Measurements from ENCODE around the gene TLCD2. TPM values are rescaled to one million over a fixed set of nuclear protein-coding genes. Genes with fewer than 3 reads are reported as not detected.

Gene TLCD2
- total and polyA plus RNA-seq, 2 of the 13 experiments (the other 11 are each of a cell fraction or from before 2014, with no cell fraction given), result 0.90 to 1.1 TPM

GRCh38 chr17:1716912-1717695 lies 6.9 kb upstream of the TLCD2 start (continued):
- TF ChIP-seq IRF2 (CRISPR knock-in tag; IDR thresholded peaks at IDR 0.05) (peak; percentile 28; the same call in 1 of the 2 replicates), ZNF441 (CRISPR knock-in tag; IDR thresholded peaks at IDR 0.05; ENCODE audit: borderline replicate concordance) (no peak), PITX1 (CRISPR knock-in tag; IDR thresholded peaks at IDR 0.05) (no peak; the same call in 1 of the 2 replicates), CBX2 (IDR thresholded peaks at IDR 0.05; ENCODE audit: low read depth, low read length) (no peak), CBX2 (CRISPR knock-in tag; IDR thresholded peaks at IDR 0.05; ENCODE audit: low read depth) (no peak), NR2F6 (IDR thresholded peaks at IDR 0.05) (peak; percentile 75), NR2F6 (CRISPR knock-in tag; IDR thresholded peaks at IDR 0.05) (peak; percentile 79), ZBTB21 (CRISPR knock-in tag; IDR thresholded peaks at IDR 0.05) (no peak; the same call in 1 of the 2 replicates), TP53 (CRISPR knock-in tag; conservative IDR thresholded peaks at IDR 0.05) (no peak), POLR2G (IDR thresholded peaks at IDR 0.05; ENCODE audit: low read depth, low read length) (peak; percentile 84), ZNF577 (CRISPR knock-in tag; IDR thresholded peaks at IDR 0.05; ENCODE audit: borderline replicate concordance, low read depth) (no peak), IRX3 (CRISPR knock-in tag; IDR thresholded peaks at IDR 0.05; ENCODE audit: borderline replicate concordance, low read depth) (no peak), FOXP1 (IDR thresholded peaks at IDR 0.05) (no peak), FOXP1 (CRISPR knock-in tag; IDR thresholded peaks at IDR 0.05) (no peak), TCF12 (IDR thresholded peaks at IDR 0.05) (no peak), TCF12 (CRISPR knock-in tag; IDR thresholded peaks at IDR 0.05) (no peak), ZNF775 (CRISPR knock-in tag; IDR thresholded peaks at IDR 0.05; ENCODE audit: borderline replicate concordance) (no peak), ZIK1 (CRISPR knock-in tag; IDR thresholded peaks at IDR 0.05; ENCODE audit: borderline replicate concordance, low read depth) (no peak), ZNF607 (CRISPR knock-in tag; IDR thresholded peaks at IDR 0.05; ENCODE audit: borderline replicate concordance) (no peak; the same call in 1 of the 2 replicates), DBP (CRISPR knock-in tag; IDR thresholded peaks at IDR 0.05; ENCODE audit: not compliant biosample characterization) (no peak), ZMYM4 (CRISPR knock-in tag; IDR thresholded peaks at IDR 0.05) (0 out of 2 replicates have a peak, but pooled peaks have one; percentile 6), ZNF790 (CRISPR knock-in tag; IDR thresholded peaks at IDR 0.05; ENCODE audit: borderline replicate concordance) (no peak; the same call in 1 of the 2 replicates)
- TF ChIP-seq, protein P1, sequence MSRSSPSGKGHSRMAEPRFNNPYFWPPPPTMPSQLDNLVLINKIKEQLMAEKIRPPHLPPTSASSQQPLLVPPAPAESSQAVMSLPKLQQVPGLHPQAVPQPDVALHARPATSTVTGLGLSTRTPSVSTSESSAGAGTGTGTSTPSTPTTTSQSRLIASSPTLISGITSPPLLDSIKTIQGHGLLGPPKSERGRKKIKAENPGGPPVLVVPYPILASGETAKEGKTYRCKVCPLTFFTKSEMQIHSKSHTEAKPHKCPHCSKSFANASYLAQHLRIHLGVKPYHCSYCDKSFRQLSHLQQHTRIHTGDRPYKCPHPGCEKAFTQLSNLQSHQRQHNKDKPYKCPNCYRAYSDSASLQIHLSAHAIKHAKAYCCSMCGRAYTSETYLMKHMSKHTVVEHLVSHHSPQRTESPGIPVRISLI (CRISPR knock-in tag; IDR thresholded peaks at IDR 0.05; ENCODE audit: borderline replicate concordance), result no peak
- TF ChIP-seq, protein P2, sequence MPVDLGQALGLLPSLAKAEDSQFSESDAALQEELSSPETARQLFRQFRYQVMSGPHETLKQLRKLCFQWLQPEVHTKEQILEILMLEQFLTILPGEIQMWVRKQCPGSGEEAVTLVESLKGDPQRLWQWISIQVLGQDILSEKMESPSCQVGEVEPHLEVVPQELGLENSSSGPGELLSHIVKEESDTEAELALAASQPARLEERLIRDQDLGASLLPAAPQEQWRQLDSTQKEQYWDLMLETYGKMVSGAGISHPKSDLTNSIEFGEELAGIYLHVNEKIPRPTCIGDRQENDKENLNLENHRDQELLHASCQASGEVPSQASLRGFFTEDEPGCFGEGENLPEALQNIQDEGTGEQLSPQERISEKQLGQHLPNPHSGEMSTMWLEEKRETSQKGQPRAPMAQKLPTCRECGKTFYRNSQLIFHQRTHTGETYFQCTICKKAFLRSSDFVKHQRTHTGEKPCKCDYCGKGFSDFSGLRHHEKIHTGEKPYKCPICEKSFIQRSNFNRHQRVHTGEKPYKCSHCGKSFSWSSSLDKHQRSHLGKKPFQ (CRISPR knock-in tag; IDR thresholded peaks at IDR 0.05; ENCODE audit: insufficient replicate concordance), result no peak
- TF ChIP-seq, protein P3, sequence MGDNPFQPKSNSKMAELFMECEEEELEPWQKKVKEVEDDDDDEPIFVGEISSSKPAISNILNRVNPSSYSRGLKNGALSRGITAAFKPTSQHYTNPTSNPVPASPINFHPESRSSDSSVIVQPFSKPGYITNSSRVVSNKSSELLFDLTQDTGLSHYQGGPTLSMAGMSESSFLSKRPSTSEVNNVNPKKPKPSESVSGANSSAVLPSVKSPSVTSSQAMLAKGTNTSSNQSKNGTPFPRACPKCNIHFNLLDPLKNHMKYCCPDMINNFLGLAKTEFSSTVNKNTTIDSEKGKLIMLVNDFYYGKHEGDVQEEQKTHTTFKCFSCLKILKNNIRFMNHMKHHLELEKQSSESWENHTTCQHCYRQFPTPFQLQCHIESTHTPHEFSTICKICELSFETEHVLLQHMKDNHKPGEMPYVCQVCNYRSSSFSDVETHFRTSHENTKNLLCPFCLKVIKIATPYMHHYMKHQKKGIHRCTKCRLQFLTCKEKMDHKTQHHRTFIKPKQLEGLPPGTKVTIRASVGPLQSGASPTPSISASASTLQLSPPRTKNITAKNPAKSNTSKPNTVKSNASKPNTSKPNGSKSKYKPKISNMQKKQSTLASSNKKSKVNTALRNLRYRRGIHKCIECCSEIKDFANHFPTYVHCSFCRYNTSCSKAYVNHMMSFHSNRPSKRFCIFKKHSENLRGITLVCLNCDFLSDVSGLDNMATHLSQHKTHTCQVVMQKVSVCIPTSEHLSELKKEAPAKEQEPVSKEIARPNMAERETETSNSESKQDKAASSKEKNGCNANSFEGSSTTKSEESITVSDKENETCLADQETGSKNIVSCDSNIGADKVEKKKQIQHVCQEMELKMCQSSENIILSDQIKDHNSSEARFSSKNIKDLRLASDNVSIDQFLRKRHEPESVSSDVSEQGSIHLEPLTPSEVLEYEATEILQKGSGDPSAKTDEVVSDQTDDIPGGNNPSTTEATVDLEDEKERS (CRISPR knock-in tag; IDR thresholded peaks at IDR 0.05), result 0 out of 2 replicates have a peak, but pooled peaks have one; percentile 53

Data from HepG2 (cell line).